Epithelial cell of prostate (primary cell): Measurements from ENCODE around the gene MTHFD2L.

Experiments
- DNase-seq: peaks from one replicate; pipeline ENCODE4 v3.0.0-alpha.2; 2011; ENCODE audit warnings: low read depth, low spot score
- H3K27ac ChIP-seq: fragments of 450-650 bp; 2 replicates; pipeline ENCODE4 v1.5.1; 2017; ENCODE audit warnings: mild to moderate bottlenecking

Gene MTHFD2L

GRCh38 chr4:74292111-74292870 lies 134.4 kb downstream of the MTHFD2L start:
- no peak for DNase-seq
- peak overlapping the region; percentile 30 for H3K27ac ChIP-seq

- no peak overlapping the region for H3K27ac ChIP-seq
- no peak for DNase-seq
These were observed 135.6 kb downstream of the MTHFD2L start for GRCh38 chr4:74293558-74293957.

GRCh38 chr4:74294681-74295080 lies 136.8 kb downstream of the MTHFD2L start:
- no peak for DNase-seq
- H3K27ac ChIP-seq = no peak overlapping the region

- no peak for DNase-seq
- no peak overlapping the region for H3K27ac ChIP-seq
These were observed 139.6 kb downstream of the MTHFD2L start for GRCh38 chr4:74297539-74297938.

- no peak overlapping the region for H3K27ac ChIP-seq
- DNase-seq = no peak
These were observed 146.2 kb downstream of the MTHFD2L start for GRCh38 chr4:74304095-74304625.

- DNase-seq = no peak
These were observed 147.1 kb downstream of the MTHFD2L start for GRCh38 chr4:74305000-74305399.

GRCh38 chr4:74307170-74307569 lies 149.3 kb downstream of the MTHFD2L start:
- DNase-seq = no peak
- peak overlapping the region; percentile 88 for H3K27ac ChIP-seq

More at GRCh38 chr4:74305000-74305399, 147.1 kb downstream of the MTHFD2L start:
- no peak overlapping the region for H3K27ac ChIP-seq

GRCh38 chr4:74308215-74308614 lies 150.3 kb downstream of the MTHFD2L start, which contains the start of gene EPGN:
TSS of gene EPGN (plus strand) at chr4:74308470. CDS start at chr4:74308534, 64 bp downstream.
- peak within 1 kb of the TSS; percentile 88 for H3K27ac ChIP-seq
- DNase-seq = peak; percentile 54

GRCh38 chr4:74309223-74309622 lies 151.3 kb downstream of the MTHFD2L start:
- H3K27ac ChIP-seq = peak overlapping the region; percentile 88

GRCh38 chr4:74311696-74312313 lies 153.9 kb downstream of the MTHFD2L start:
- DNase-seq = no peak
- peak overlapping the region; percentile 88 for H3K27ac ChIP-seq

More at GRCh38 chr4:74309223-74309622, 151.3 kb downstream of the MTHFD2L start:
- no peak for DNase-seq

- H3K27ac ChIP-seq = peak overlapping the region; percentile 77
- no peak for DNase-seq
These were observed 156.4 kb downstream of the MTHFD2L start for GRCh38 chr4:74314329-74314728.

- peak overlapping the region; percentile 77 for H3K27ac ChIP-seq
- no peak for DNase-seq
These were observed 157.0 kb downstream of the MTHFD2L start for GRCh38 chr4:74314944-74315343.

GRCh38 chr4:74315376-74315775 lies 157.5 kb downstream of the MTHFD2L start:
- peak overlapping the region; percentile 77 for H3K27ac ChIP-seq

GRCh38 chr4:74316397-74316796 lies 158.5 kb downstream of the MTHFD2L start:
- peak overlapping the region; percentile 77 for H3K27ac ChIP-seq
- no peak for DNase-seq

More at GRCh38 chr4:74315376-74315775, 157.5 kb downstream of the MTHFD2L start:
- DNase-seq = no peak

GRCh38 chr4:74317616-74318246 lies 159.8 kb downstream of the MTHFD2L start:
- DNase-seq = no peak
- H3K27ac ChIP-seq = peak overlapping the region; percentile 77

GRCh38 chr4:74318276-74318675 lies 160.4 kb downstream of the MTHFD2L start:
- DNase-seq = no peak
- peak overlapping the region; percentile 77 for H3K27ac ChIP-seq

GRCh38 chr4:74319470-74319869 lies 161.6 kb downstream of the MTHFD2L start:
- peak overlapping the region; percentile 77 for H3K27ac ChIP-seq

GRCh38 chr4:74320559-74321118 lies 162.7 kb downstream of the MTHFD2L start:
- peak; percentile 87 for DNase-seq
- H3K27ac ChIP-seq = peak overlapping the region; percentile 77

More at GRCh38 chr4:74319470-74319869, 161.6 kb downstream of the MTHFD2L start:
- no peak for DNase-seq

- H3K27ac ChIP-seq = no peak overlapping the region
- DNase-seq = no peak
These were observed 164.4 kb downstream of the MTHFD2L start for GRCh38 chr4:74322301-74322700.

- no peak overlapping the region for H3K27ac ChIP-seq
- no peak for DNase-seq
These were observed 165.7 kb downstream of the MTHFD2L start for GRCh38 chr4:74323663-74324062.
